Kidney epithelial cell (primary cell): ENCODE measurements around the gene RHBDD1. TPM values are rescaled to one million over a fixed set of nuclear protein-coding genes. Genes with fewer than 3 reads are reported as not detected.

Source experiments
- DNase-seq: peaks from one replicate; pipeline ENCODE4 v3.0.0-alpha.2; 2010; ENCODE audit warnings: low read depth
- H3K27me3 ChIP-seq: 2 replicates; pipeline ENCODE4 v1.6.0; 2011; ENCODE audit warnings: low read length; ENCODE audit not compliant: control insufficient read depth, insufficient read depth
- H3K36me3 ChIP-seq: 2 replicates; pipeline ENCODE4 v1.5.1; 2011; ENCODE audit warnings: low read length; ENCODE audit not compliant: control insufficient read depth, insufficient read depth
- H3K4me3 ChIP-seq: 2 replicates; pipeline ENCODE4 v1.5.1; 2011; ENCODE audit warnings: low read depth, mild to moderate bottlenecking, control low read depth, low read length
- CTCF ChIP-seq: IDR thresholded peaks from 2 replicates; pipeline ENCODE4 v1.5.1; 2011; ENCODE audit warnings: mild to moderate bottlenecking, moderate library complexity, low read length, control low read depth, inconsistent platforms; ENCODE audit not compliant: insufficient read depth, poor library complexity, severe bottlenecking
- total RNA-seq: library from RNA; depleted of rRNA; stranded (reverse); fragments of >200 nt; gene quantifications from 2 replicates; pipeline ENCODE4 v1.2.3, GENCODE V29; 2015

RHBDD1 gene
- total RNA-seq, 1 donor from 2014 or later, result 23.7 TPM

GRCh38 chr2:227035711-227036367 lies 200.0 kb downstream of the RHBDD1 start:
- no peak for DNase-seq
- no peaks in the 10 kb centered on the region for H3K27me3 ChIP-seq
- H3K36me3 ChIP-seq, result no peaks in the 10 kb centered on the region
- H3K4me3 ChIP-seq, result no peak overlapping the region
- no peak for TF ChIP-seq CTCF

GRCh38 chr2:227036527-227036926 lies 200.7 kb downstream of the RHBDD1 start:
- no peaks in the 10 kb centered on the region for H3K27me3 ChIP-seq
- no peak overlapping the region for H3K4me3 ChIP-seq
- DNase-seq, result no peak
- no peaks in the 10 kb centered on the region for H3K36me3 ChIP-seq
- TF ChIP-seq CTCF, result no peak

GRCh38 chr2:227038550-227039189 lies 202.8 kb downstream of the RHBDD1 start:
- TF ChIP-seq CTCF, result no peak
- Histone ChIP-seq H3K4me3 (no peak overlapping the region), H3K36me3 (no peaks in the 10 kb centered on the region), H3K27me3 (no peaks in the 10 kb centered on the region)
- DNase-seq, result no peak

DNA sequence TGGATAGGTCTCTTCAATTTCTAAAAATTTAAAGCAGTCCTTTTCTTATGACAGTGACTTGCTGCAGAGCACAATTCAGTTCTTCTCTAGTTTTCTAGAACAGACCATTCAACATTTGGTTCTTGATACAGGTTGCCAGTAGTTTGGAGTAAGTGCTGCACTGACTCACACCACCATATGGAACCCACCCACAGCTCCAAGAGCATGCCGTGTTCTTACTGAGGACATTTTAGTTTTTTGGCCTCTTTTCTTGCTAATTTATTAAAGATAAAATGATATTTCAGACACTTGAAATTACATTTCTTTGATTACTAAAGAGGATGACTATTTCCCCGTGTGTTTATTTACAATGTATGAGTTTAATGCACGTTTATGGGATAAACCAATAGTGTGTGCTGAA lies 208.1 kb downstream of the RHBDD1 start:
- no peak for TF ChIP-seq CTCF
- Histone ChIP-seq H3K4me3 (no peak overlapping the region), H3K27me3 (no peaks in the 10 kb centered on the region), H3K36me3 (no peaks in the 10 kb centered on the region)
- no peak for DNase-seq

Other genes starting within 250 kb of the RHBDD1 start
- 12.6 and 16.1 TPM in 2 replicates for gene IRS1, start 36.2 kb upstream of the RHBDD1 start, total RNA-seq